ENCODE measurements around the gene ELMO2. TPM values are rescaled to one million over a fixed set of nuclear protein-coding genes. Genes with fewer than 3 reads are reported as not detected.
A peak's percentile ranks its signal among the peaks of the same experiment; 100 is the strongest.

The ELMO2 gene
- total RNA-seq, 4 donors from 2014 or later, result 13.5 to 30.0 (median 22.1) TPM

DNA sequence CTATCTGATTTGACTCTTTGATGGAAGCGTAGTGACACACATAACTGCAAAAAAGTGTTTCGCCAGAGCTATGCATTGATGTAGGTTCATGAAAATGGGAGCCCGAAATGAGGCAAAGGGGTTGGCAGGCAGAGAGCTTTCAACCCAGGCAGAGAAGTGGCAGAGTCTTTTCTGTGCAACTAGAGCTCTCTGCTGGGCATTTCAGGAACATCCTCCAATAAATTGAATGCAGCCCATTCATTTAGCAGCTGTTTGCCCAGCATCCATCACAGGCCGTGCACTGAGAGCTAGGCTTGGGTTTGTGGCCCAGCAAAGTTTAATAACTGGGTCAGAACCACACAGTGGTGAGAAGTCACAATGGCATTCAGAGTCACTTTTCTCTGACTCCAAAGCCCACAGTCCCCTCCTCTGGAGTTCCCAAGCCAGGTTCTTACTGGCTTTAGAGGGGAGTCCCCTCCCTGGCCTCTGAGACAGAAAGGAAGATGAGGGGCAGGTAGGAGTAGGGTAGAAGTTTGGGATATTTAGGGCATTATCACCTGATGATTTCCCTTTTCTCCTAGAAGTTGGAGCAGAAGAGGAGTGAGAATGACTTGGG is 31.8 kb upstream of the ELMO2 start:
- TF ChIP-seq, protein P1, sequence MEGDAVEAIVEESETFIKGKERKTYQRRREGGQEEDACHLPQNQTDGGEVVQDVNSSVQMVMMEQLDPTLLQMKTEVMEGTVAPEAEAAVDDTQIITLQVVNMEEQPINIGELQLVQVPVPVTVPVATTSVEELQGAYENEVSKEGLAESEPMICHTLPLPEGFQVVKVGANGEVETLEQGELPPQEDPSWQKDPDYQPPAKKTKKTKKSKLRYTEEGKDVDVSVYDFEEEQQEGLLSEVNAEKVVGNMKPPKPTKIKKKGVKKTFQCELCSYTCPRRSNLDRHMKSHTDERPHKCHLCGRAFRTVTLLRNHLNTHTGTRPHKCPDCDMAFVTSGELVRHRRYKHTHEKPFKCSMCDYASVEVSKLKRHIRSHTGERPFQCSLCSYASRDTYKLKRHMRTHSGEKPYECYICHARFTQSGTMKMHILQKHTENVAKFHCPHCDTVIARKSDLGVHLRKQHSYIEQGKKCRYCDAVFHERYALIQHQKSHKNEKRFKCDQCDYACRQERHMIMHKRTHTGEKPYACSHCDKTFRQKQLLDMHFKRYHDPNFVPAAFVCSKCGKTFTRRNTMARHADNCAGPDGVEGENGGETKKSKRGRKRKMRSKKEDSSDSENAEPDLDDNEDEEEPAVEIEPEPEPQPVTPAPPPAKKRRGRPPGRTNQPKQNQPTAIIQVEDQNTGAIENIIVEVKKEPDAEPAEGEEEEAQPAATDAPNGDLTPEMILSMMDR (IDR thresholded peaks at IDR 0.05), result peak in 3 of 5 experiments; percentile 10 to 12 (median 11)
- no peak for TF ChIP-seq POLR2AphosphoS5 (IDR thresholded peaks at IDR 0.05)
- no peak overlapping the region for H3K27ac ChIP-seq
- peaks cover 10% of the 10 kb centered on the region for H3K27me3 ChIP-seq
- no peaks in the 10 kb centered on the region for H3K36me3 ChIP-seq
- no peaks in the 10 kb centered on the region for H3K9me3 ChIP-seq
- intact Hi-C loops (cut with DNase I; ENCODE audit: low total_unique reads) (no loop called here), in situ Hi-C loops (cut with MboI; ENCODE audit: low pct_ligation_motif_present in 1 of 4, low pct_unique_long_range_greater_than_20kb in 1 of 4, low sequenced_read_pairs in 3 of 4) (no loop called here)
- DNase-seq, result no peak
- no peak overlapping the region for H3K4me3 ChIP-seq
- 78 to 80% methylated on average over 3 to 4 of the region's 4 CpGs for WGBS, 2 donors (ENCODE audit: low coverage in 1 of 2)
- H3K4me1 ChIP-seq, result no peaks in the 10 kb centered on the region

DNA sequence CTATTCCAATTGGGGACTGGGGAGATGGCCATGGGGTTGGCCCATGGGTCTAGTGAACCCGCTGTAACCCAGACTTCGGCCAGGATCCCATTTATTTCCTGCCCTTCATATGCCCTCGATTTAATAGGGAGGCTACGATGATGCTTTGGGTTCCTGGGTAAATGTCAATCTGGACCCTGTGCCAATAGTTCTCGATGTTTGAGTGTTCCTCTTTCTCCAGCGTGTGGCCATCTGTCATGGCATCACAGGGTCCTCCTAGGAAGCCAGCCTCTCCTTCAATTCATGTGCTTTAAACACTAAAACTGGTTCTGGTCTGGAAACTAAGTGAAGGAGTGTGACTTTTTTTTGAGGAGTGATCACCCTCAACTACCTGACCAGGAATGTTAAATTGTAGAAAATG is 28.7 kb upstream of the ELMO2 start:
- TF ChIP-seq POLR2AphosphoS5 (IDR thresholded peaks at IDR 0.05) (no peak), EP300 (IDR thresholded peaks at IDR 0.05; ENCODE audit: low read depth) (no peak)
- TF ChIP-seq, protein P1 (IDR thresholded peaks at IDR 0.05), result no peak
- DNase-seq, result no peak
- 98% methylated on average over 6 of the region's 6 CpGs; no CpG with 5 or more reads in 1 of the 2 donors for WGBS, 2 donors (ENCODE audit: low coverage in 1 of 2)
- Histone ChIP-seq H3K27ac (no peak overlapping the region), H3K27me3 (peaks cover 27% of the 10 kb centered on the region), H3K4me1 (no peaks in the 10 kb centered on the region), H3K9me3 (no peaks in the 10 kb centered on the region), H3K36me3 (no peaks in the 10 kb centered on the region), H3K4me3 (no peak overlapping the region)
- in situ Hi-C loops (cut with MboI; ENCODE audit: low pct_ligation_motif_present in 1 of 4, low pct_unique_long_range_greater_than_20kb in 1 of 4, low sequenced_read_pairs in 3 of 4) (no loop called here), intact Hi-C loops (cut with DNase I; ENCODE audit: low total_unique reads) (no loop called here)

DNA sequence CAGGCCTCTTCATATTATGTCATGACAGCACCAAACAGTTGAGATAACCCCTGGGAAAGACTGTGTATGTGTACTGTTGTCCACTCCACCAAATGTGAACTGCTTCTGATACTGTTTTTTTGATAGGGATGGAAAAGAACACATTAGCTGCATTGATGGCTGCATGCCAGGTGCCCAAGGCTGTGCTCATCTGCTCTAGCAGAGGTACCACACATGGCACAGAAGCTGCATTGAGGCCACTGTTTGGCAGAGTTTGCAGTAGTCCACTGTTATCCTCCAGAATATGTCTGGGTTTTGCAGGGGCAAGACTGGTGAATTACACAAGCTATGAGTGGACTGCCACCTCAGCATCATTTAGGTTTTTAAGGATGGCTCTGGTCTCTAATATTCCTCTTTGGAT is 28.2 kb upstream of the ELMO2 start:
- in situ Hi-C loops (cut with MboI; ENCODE audit: low pct_ligation_motif_present in 1 of 4, low pct_unique_long_range_greater_than_20kb in 1 of 4, low sequenced_read_pairs in 3 of 4), result no loop called here
- TF ChIP-seq, protein P1 (IDR thresholded peaks at IDR 0.05), result no peak
- TF ChIP-seq POLR2AphosphoS5 (IDR thresholded peaks at IDR 0.05), result no peak
- no peak for TF ChIP-seq EP300 (IDR thresholded peaks at IDR 0.05; ENCODE audit: low read depth)
- TF ChIP-seq POLR2A (IDR thresholded peaks at IDR 0.05), result no peak
- H3K36me3 ChIP-seq, result no peaks in the 10 kb centered on the region
- peaks cover 33% of the 10 kb centered on the region for H3K27me3 ChIP-seq
- no peak for DNase-seq
- H3K9me3 ChIP-seq, result no peaks in the 10 kb centered on the region
- no peaks in the 10 kb centered on the region for H3K4me1 ChIP-seq
- no peak overlapping the region for H3K27ac ChIP-seq
- H3K4me3 ChIP-seq, result no peak overlapping the region
- intact Hi-C loops (cut with DNase I; ENCODE audit: low total_unique reads), result no loop called here

DNA sequence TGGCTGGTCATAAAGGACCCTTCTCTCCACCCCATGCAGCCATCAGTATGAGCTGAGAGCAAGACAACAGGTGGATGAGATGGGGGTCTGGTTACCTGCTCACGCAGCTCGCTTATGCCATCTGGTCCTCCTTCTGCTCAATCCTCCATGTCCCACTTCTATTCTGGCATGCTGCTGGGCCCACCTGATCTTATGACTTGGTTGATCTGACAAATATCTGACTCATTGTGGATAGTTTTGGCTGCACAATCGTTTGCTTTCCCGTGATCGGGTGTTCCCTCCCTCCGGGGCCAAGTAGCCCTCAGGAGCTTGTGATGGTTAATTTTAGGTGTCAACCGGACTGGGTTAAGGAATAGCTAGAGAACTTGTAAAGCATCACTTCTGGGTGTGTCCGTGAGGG is 26.6 kb upstream of the ELMO2 start:
- in situ Hi-C loops (cut with MboI; ENCODE audit: low pct_ligation_motif_present in 1 of 4, low pct_unique_long_range_greater_than_20kb in 1 of 4, low sequenced_read_pairs in 3 of 4), result no loop called here

More for the DNA sequence above, 26.6 kb upstream of the ELMO2 start:
- WGBS, 2 donors (ENCODE audit: low coverage in 1 of 2), result 88% methylated on average over 8 of the region's 8 CpGs; no CpG with 5 or more reads in 1 of the 2 donors
- Histone ChIP-seq H3K27ac (no peak overlapping the region), H3K36me3 (no peaks in the 10 kb centered on the region), H3K4me1 (no peaks in the 10 kb centered on the region), H3K27me3 (peaks cover 48% of the 10 kb centered on the region), H3K4me3 (no peak overlapping the region), H3K9me3 (no peaks in the 10 kb centered on the region)
- intact Hi-C loops (cut with DNase I; ENCODE audit: low total_unique reads), result no loop called here
- no peak for TF ChIP-seq EP300 (IDR thresholded peaks at IDR 0.05; ENCODE audit: low read depth)
- TF ChIP-seq, protein P1 (IDR thresholded peaks at IDR 0.05), result no peak
- TF ChIP-seq POLR2A (IDR thresholded peaks at IDR 0.05), result no peak
- TF ChIP-seq POLR2AphosphoS5 (IDR thresholded peaks at IDR 0.05), result no peak
- no peak for DNase-seq

All from transverse colon (tissue), 4 donors.